ENCODE results near the gene DGCR2. TPM values are rescaled to one million over a fixed set of nuclear protein-coding genes. Genes with fewer than 3 reads are reported as not detected.

The DGCR2 gene
- total RNA-seq, 1 donor from 2014 or later = 64.4 TPM

DNA sequence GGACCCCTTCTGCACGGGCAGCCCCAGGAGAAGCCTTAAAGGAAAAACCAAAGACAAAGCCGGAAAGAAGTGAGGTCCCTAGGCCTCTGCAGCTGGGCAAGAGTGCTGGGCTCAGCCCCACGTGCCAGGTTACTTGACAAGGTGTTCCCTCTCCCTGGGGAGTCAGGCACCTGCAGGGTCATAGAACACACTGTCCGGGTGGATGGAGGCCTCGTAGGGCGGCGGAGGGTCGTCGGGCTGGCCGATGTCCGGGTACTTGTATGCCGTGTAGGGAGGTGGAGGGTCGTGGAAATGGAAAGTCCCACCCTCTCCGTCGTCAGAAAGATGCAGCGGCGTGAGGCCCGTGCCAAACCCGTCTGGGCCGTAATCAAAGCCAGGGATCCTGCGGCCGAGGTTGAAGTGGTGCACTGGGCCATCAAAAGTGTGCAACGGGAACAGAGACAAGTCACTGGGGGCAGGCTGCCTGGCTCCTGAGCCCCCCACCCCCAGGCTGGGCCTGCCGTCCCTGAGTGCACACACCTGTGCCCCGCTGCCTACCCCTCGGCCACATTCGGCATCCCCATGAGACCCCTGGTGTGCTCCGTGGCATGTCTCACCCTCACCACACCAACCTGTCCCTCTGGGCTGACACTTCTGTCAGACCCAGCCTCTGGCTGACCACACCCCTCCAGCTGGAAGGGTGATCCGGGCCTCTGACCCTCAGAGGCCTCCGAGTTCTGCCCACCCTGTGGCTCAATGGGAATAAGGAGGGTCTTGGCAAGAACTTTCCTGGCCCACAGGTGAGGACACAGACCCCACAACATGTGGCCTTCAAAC is 81.1 kb downstream of the DGCR2 start:
- TF ChIP-seq, protein P1, sequence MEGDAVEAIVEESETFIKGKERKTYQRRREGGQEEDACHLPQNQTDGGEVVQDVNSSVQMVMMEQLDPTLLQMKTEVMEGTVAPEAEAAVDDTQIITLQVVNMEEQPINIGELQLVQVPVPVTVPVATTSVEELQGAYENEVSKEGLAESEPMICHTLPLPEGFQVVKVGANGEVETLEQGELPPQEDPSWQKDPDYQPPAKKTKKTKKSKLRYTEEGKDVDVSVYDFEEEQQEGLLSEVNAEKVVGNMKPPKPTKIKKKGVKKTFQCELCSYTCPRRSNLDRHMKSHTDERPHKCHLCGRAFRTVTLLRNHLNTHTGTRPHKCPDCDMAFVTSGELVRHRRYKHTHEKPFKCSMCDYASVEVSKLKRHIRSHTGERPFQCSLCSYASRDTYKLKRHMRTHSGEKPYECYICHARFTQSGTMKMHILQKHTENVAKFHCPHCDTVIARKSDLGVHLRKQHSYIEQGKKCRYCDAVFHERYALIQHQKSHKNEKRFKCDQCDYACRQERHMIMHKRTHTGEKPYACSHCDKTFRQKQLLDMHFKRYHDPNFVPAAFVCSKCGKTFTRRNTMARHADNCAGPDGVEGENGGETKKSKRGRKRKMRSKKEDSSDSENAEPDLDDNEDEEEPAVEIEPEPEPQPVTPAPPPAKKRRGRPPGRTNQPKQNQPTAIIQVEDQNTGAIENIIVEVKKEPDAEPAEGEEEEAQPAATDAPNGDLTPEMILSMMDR (IDR thresholded peaks at IDR 0.05) = no peak
- H3K9me3 Mint-ChIP-seq (ENCODE audit: unreplicated experiment) = no peaks in the 10 kb centered on the region
- no peak overlapping the region for H3K4me3 Mint-ChIP-seq (ENCODE audit: unreplicated experiment)
- peaks cover 38% of the 10 kb centered on the region for H3K36me3 Mint-ChIP-seq (ENCODE audit: unreplicated experiment)
- no peak overlapping the region for H3K27ac Mint-ChIP-seq (ENCODE audit: unreplicated experiment)
- no peak for DNase-seq (ENCODE audit: extremely low spot score, unreplicated experiment)
- peaks cover 4% of the 10 kb centered on the region for H3K4me1 Mint-ChIP-seq (ENCODE audit: unreplicated experiment)
- H3K27me3 Mint-ChIP-seq (ENCODE audit: unreplicated experiment) = no peaks in the 10 kb centered on the region

DNA sequence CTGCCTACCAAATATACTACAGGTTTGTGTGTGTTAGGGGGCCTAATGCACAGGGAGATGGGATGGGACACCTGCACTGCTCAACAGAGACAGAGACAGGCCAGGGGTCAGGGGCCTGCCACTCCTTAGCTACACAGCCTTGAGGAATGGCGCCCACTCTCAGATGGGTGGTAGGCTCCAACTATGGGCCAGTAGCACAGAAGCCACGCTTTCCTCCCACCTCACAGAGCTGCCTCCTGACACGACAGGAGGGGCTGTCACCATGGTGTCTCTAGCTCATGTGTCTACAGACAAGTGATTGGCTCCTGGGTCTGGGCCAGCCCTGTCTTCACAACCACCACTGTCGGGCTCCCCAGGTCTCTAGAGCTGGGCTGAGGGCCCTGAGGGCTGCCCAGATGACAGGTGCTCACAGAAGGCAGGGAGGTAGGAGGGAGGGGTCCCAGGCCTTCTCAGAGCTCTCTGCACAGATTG is 81.8 kb downstream of the DGCR2 start:
- TF ChIP-seq, protein P1 (IDR thresholded peaks at IDR 0.05) = no peak

DNA sequence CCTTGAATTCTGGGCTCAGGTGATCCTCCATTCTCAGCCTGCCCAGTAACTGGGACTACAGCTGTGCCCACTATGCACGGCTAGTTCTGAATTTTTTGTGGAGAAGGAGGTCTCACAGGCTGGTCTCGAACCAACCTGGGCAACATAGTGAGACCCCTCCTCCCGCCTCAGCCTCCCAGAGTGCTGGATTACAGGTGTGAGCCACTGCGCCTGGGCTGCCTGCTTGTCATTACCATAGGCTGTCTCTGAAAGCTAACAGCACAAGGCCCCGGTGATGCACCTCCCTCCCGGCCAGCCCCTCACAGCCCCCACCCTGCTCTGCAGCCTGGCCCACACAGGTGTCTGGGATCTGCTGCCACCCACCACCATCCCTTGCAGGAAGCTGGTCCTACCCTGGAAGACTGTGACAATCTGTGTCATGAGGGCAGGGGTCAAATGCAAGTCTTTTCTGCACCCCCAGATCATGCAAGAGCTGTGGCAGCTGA is 82.4 kb downstream of the DGCR2 start:
- Mint-ChIP-seq H3K36me3 (ENCODE audit: unreplicated experiment) (peaks cover 31% of the 10 kb centered on the region), H3K4me1 (ENCODE audit: unreplicated experiment) (peaks cover 4% of the 10 kb centered on the region), H3K4me3 (ENCODE audit: unreplicated experiment) (no peak overlapping the region), H3K27me3 (ENCODE audit: unreplicated experiment) (no peaks in the 10 kb centered on the region), H3K27ac (ENCODE audit: unreplicated experiment) (no peak overlapping the region), H3K9me3 (ENCODE audit: unreplicated experiment) (no peaks in the 10 kb centered on the region)
- DNase-seq (ENCODE audit: extremely low spot score, unreplicated experiment) = no peak
- TF ChIP-seq, protein P1 (IDR thresholded peaks at IDR 0.05) = no peak

More for the DNA sequence above, 81.8 kb downstream of the DGCR2 start:
- Mint-ChIP-seq H3K27me3 (ENCODE audit: unreplicated experiment) (no peaks in the 10 kb centered on the region), H3K9me3 (ENCODE audit: unreplicated experiment) (no peaks in the 10 kb centered on the region), H3K4me1 (ENCODE audit: unreplicated experiment) (peaks cover 4% of the 10 kb centered on the region), H3K4me3 (ENCODE audit: unreplicated experiment) (no peak overlapping the region), H3K27ac (ENCODE audit: unreplicated experiment) (no peak overlapping the region), H3K36me3 (ENCODE audit: unreplicated experiment) (peaks cover 37% of the 10 kb centered on the region)
- no peak for DNase-seq (ENCODE audit: extremely low spot score, unreplicated experiment)

DNA sequence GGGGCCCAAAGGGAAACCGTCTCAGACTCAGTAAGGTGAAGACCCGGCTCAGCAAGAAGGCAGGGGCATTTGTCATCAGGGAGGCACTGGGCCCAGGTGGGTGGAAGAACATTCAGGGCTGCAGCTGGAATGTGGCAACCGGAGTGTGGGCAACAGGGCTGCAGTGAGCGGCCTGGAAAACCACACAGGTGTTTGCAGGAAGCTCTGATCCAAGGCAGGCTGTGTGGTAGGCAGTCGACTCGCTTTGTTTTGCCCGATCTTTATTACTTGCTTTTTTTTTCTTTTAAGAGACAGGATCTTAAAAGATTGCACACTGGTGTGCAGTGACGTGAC is 82.8 kb downstream of the DGCR2 start:
- DNase-seq (ENCODE audit: extremely low spot score, unreplicated experiment) = no peak
- Mint-ChIP-seq H3K27ac (ENCODE audit: unreplicated experiment) (no peak overlapping the region), H3K9me3 (ENCODE audit: unreplicated experiment) (no peaks in the 10 kb centered on the region), H3K4me3 (ENCODE audit: unreplicated experiment) (no peak overlapping the region), H3K36me3 (ENCODE audit: unreplicated experiment) (peaks cover 28% of the 10 kb centered on the region), H3K4me1 (ENCODE audit: unreplicated experiment) (peaks cover 4% of the 10 kb centered on the region), H3K27me3 (ENCODE audit: unreplicated experiment) (no peaks in the 10 kb centered on the region)
- TF ChIP-seq, protein P1 (IDR thresholded peaks at IDR 0.05) = no peak

DNA sequence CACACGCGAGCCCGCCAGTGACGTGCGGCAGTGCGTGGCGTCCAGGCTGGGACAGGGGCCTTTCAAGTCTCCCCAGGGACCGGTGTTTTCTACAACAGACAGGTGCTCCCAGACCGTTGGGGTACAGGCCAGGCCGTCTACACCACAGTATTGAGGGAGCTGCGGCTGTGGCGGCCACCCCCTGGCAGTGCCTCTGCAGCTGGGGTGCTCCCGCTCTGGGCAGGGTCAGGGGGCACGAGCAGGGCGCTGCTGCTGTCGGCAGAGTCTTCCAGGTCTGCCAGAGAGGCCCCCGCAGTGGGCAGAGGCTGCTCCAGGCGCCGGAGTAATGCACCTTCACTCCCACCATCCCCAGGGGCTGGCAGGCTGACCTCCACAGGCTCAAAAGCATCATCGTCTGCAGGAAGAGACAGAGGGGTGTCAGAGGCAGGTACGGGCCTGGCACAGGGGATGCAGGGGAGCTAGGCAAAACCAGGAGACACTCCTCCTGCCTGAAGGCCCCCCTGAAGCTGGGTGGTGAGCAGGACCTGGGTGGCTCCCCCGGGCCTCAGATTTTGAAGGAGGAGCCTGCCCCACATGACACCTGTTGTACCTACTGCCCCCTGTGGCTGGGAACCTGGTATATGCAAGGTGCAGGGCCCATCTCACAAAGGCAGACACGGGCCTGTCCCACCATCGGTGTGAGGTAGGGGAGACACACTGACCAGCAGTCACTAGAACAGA is 83.3 kb downstream of the DGCR2 start:
- Mint-ChIP-seq H3K36me3 (ENCODE audit: unreplicated experiment) (peaks cover 25% of the 10 kb centered on the region), H3K4me3 (ENCODE audit: unreplicated experiment) (no peak overlapping the region), H3K4me1 (ENCODE audit: unreplicated experiment) (no peaks in the 10 kb centered on the region), H3K9me3 (ENCODE audit: unreplicated experiment) (no peaks in the 10 kb centered on the region), H3K27ac (ENCODE audit: unreplicated experiment) (no peak overlapping the region), H3K27me3 (ENCODE audit: unreplicated experiment) (no peaks in the 10 kb centered on the region)
- TF ChIP-seq, protein P1 (IDR thresholded peaks at IDR 0.05) = no peak
- no peak for DNase-seq (ENCODE audit: extremely low spot score, unreplicated experiment)
